CD4-positive, alpha-beta T cell treated with Interferon gamma for 1 hour (primary cell): ENCODE measurements around the gene FEM1A.
"Not testable (repeated sequence)": the region's sequence is repeated elsewhere in the genome, so short reads cannot be mapped to it uniquely, and the experiment has no call there.

Experiments
- DNase-seq: peaks from one replicate; pipeline ENCODE4 v3.0.0-alpha.2; 2020

The FEM1A gene

DNA sequence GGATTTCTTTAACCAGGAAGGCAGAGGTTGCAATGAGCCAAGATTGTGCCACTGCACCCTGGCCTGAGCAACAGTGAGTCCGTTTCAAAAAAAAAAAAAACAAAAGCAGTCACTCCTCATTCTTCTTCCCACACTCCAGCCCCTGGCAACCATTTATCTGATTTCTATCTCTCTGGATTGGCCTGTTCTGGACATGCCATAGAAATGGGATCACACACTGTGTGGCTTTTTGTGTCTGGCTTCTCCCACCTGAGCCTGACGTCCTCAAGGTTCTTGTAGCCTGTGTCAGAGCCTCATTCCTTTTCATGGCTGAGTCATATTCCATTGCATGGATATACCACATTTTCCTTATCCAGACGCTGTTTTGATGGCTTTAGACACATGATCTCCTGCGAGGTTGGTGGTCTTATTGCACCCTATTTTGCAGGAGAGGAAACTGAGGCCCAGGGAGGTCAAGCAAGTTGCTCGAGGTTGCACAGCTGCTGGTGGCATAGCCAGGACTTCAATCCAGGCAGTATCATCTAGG lies 15.8 kb upstream of the FEM1A start:
- DNase-seq, result no peak

GRCh38 chr19:4776436-4777211 lies 14.9 kb upstream of the FEM1A start:
- no peak for DNase-seq

DNA sequence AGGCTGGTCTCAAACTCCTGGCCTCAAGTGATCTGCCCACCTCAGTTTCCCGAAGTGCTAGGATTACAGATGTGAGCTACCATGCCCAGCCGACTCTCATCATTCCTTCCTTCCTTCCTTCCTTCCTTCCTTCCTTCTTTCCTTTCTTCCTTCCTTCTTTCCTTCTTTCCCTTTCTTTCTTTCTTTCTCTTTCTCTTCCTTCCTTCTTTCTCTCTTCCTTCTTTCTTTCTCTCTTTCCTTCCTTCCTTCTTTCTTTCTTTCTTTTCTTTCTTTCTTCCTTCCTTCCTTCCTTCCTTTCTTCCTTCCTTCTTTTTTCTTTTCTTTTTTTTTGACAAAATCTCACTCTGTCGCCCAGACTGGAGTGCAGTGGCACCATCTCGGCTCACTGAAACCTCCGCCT lies 13.4 kb upstream of the FEM1A start:
- not testable (repeated sequence) for DNase-seq

GRCh38 chr19:4780860-4781259 lies 10.7 kb upstream of the FEM1A start:
- no peak for DNase-seq

GRCh38 chr19:4781801-4782200 lies 9.7 kb upstream of the FEM1A start:
- no peak for DNase-seq

DNA sequence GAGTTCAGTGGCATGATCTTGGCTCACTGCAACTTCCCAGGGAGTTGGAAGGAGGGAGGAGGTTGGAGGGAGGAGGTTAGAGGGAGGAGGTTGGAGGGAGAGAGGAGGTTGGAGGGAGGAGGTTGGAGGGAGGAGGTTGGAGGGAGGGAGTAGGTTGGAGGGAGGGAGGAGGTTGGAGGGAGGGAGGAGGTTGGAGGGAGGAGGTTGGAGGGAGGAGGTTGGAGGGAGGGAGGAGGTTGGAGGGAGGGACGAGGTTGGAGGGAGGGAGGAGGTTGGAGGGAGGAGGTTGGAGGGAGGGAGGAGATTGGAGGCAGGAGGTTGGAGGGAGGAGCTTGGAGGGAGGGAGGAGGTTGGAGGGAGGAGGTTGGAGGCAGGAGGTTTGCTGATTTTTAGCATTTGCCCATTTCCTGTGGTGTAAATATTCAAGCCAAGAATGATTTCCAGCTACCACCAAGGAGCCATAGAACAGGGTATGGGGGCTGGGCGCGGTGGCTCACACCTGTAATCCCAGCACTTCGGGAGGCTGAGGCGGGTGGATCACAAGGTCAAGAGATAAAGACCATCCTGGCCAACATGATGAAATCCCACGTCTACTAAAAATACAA lies 5.0 kb upstream of the FEM1A start:
- DNase-seq, result not testable (repeated sequence)

- not testable (repeated sequence) for DNase-seq
These were observed 708 bp downstream of the FEM1A start for GRCh38 chr19:4792019-4792865.

DNA sequence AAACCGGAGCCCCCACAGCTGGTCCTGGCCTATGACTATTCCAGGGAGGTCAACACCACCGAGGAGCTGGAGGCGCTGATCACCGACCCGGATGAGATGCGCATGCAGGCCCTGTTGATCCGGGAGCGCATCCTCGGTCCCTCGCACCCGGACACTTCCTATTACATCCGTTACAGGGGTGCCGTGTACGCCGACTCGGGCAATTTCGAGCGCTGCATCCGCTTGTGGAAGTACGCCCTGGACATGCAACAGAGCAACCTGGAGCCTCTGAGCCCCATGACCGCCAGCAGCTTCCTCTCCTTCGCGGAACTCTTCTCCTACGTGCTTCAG lies 1.3 kb downstream of the FEM1A start:
- not testable (repeated sequence) for DNase-seq

DNA sequence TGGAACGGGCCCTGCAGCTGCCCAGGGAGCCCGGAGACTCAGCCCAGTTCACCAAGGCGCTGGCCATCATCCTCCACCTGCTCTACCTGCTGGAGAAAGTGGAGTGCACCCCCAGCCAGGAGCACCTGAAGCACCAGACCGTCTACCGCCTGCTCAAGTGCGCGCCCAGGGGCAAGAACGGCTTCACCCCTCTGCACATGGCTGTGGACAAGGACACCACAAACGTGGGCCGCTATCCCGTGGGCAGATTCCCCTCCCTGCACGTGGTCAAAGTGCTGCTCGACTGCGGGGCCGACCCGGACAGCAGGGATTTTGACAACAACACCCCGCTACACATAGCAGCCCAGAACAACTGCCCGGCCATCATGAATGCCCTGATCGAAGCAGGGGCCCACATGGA lies 1.7 kb downstream of the FEM1A start:
- DNase-seq, result not testable (repeated sequence)

DNA sequence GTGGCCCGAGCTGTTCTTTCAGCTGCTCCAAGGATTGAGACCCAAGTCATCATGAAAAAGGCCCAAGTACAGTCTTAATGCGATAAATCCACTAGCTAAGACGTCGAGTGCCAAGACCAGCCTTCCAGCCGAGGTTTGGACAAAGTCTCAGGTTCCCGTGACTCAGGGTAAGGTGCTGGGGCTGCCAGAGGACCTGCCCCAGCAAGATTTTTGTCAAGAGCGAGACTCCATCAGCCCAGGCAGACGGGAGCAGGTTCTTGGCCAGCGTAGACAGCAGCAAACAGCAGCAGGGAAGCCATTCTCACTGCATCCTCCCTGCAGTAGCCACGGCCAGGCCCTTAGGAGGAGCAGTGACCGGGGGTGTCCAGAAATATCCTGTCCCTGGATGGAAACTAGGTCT lies 3.4 kb downstream of the FEM1A start:
- DNase-seq, result no peak

GRCh38 chr19:4795400-4795799 lies 3.9 kb downstream of the FEM1A start:
- no peak for DNase-seq

DNA sequence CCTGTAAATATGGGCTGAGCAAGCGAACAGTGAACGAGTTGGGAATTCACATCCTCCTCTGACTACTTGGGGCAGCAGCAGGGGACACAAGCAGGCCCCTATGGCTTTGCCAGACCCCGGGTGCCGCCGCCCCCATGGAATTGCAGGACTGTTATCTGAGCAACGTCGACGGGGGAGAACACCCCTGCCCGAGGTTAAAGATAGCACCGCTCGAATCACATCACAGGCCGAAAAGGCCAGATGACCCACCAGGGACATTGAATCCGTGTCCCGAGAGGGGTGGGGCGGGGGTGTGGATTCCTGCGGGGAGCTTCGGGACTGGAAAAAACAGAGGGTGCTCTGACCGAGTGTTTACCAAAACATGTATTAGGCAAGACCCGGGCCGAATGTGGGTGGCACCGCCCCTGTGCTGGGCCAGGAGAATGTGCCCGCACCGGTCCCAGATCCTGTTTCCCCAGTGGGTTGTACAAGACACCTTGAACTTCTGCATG lies 9.1 kb downstream of the FEM1A start:
- no peak for DNase-seq

- DNase-seq, result no peak
These were observed 9.6 kb downstream of the FEM1A start for GRCh38 chr19:4801085-4801619.

- DNase-seq, result no peak
These were observed 11.2 kb downstream of the FEM1A start for GRCh38 chr19:4802711-4803110.

GRCh38 chr19:4803736-4804695 lies 12.5 kb downstream of the FEM1A start:
- peak; percentile 57 for DNase-seq

DNA sequence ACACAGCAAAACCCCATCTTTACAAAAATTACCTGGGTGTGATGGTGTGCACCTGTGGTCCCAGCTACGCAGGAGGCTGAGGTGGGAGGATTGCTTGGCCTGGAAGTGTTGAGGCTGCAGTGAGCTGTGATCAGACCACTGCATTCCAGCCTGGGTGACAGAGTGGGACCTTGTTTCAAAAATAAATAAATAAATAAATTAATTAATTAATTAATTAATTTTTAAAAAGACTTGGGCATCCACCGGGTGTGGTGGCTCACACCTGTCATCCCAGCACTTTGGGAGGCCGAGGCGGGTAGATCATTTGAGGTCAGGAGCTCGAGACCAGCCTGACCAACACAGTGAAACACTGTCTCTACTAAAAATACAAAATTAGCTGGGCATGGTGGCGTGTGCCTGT lies 13.6 kb downstream of the FEM1A start:
- not testable (repeated sequence) for DNase-seq

- no peak for DNase-seq
These were observed 14.8 kb downstream of the FEM1A start for GRCh38 chr19:4806384-4806783.

- peak; percentile 46 for DNase-seq
These were observed 15.7 kb downstream of the FEM1A start for GRCh38 chr19:4807188-4807587.

GRCh38 chr19:4811328-4812131 lies 20.0 kb downstream of the FEM1A start:
- peak; percentile 79 for DNase-seq

GRCh38 chr19:4814625-4815425 lies 23.3 kb downstream of the FEM1A start:
- no peak for DNase-seq
